HG03378 (cell line): ENCODE measurements around the gene MYL2.

Source experiments
- ATAC-seq: cut with Tn5 transposase; IDR thresholded peaks from one replicate; pipeline ENCODE4 v1.9.1; 2021; ENCODE audit warnings: mild to moderate bottlenecking, moderate library complexity; ENCODE audit not compliant: unreplicated experiment

Gene MYL2

GRCh38 chr12:110901401-110901800 lies 19.0 kb downstream of the MYL2 start:
- ATAC-seq = no peak

DNA sequence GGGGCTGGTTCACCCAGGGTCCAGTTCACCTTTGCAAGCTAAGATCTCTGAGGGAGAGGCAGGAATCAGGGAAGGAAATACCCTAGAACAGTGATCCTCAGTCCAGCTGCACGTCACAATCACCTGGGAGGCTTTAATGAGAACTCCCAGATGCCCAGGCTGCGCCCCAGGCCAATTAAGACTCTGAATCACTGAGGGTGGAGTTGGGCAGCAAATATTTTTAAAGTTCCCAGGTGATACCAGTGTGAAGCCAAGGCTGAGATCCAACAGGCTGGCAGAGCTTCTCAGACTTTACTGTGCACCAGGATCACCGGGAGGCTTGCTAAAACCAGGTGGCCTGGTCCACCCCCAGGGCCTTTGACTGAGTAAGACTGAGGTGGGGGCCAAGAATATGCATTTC lies 23.8 kb downstream of the MYL2 start:
- no peak for ATAC-seq

GRCh38 chr12:110893956-110894355 lies 26.4 kb downstream of the MYL2 start:
- no peak for ATAC-seq

DNA sequence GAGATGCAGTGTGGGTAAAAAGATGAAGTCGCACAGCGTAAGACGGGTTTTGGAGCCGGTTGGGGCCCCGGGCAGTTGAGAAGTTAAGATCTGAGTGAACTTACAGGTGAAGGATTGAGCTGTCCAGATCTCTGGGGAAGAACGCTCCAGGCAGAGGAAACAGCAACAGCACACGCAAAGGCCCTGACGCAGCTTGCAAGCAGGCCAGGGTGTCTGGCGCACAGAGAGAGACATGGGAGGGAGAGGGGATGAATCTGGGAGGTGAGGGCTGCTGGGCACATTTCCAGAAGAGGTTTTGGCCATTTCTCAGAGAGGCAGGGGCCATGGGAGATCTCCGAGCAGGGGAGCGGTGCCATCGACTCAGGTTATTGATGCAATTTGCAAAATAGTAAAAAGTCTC lies 31.0 kb downstream of the MYL2 start:
- no peak for ATAC-seq

GRCh38 chr12:110888256-110888991 lies 32.0 kb downstream of the MYL2 start:
- ATAC-seq = no peak

GRCh38 chr12:110885152-110885840 lies 35.1 kb downstream of the MYL2 start:
- ATAC-seq = no peak

GRCh38 chr12:110883251-110883650 lies 37.1 kb downstream of the MYL2 start:
- ATAC-seq = no peak

DNA sequence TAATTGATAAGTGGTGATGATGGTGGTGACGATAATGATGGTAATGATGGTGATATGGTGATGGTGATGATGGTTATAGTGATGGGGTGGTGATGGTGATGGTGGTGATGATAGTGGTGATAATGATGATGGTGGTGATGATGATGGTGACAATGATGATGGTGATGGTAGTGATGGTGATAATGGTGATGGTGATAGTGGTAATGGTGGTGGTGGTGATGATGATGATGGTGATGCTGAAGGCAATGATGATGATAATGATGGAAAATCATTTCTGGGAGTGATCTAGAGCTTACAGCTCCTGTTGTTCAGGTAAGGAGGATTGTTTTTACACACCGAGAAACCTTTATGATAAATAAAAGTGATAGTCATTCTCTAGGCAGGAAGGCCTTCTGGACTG lies 39.7 kb downstream of the MYL2 start:
- no peak for ATAC-seq

GRCh38 chr12:110874781-110875180 lies 45.6 kb downstream of the MYL2 start:
- no peak for ATAC-seq

- ATAC-seq = no peak
These were observed 46.0 kb downstream of the MYL2 start for GRCh38 chr12:110874351-110874750.

DNA sequence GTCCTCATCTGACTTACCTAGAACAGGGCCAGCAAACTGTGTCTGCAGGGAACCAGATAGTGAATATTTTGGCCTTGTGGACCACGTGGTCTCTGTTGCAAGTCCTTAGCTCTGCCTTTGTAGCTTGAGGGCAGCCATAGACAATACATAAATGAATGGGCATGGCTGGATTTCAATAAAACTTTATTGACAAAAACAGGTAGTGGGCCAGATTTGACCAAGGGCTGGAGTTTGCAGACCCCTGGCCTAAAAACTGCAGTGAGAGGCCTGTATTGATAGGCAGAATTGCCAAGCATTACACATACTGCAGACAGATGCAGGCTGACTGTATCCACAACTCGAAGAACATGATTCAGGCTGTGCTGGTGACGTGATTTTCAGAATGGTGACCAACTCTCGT lies 48.3 kb downstream of the MYL2 start:
- no peak for ATAC-seq

DNA sequence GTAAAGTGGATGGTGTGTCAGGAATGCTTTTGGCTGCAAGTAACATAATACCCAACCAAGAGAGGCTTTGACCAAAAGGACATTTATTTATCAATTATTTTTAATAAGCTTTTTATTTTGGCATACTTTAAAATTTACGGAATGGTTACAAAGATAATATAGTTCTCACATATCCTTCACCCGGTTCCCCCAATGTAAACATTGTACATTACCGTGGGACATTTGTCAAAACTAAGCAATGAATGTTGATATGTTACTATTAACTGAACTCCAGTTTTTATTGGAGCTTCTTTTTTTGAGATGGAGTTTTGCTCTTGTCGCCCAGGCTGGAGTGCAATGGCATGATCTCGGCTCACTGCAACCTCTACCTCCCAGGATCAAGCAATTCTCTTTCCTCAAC lies 50.6 kb downstream of the MYL2 start:
- ATAC-seq = no peak

DNA sequence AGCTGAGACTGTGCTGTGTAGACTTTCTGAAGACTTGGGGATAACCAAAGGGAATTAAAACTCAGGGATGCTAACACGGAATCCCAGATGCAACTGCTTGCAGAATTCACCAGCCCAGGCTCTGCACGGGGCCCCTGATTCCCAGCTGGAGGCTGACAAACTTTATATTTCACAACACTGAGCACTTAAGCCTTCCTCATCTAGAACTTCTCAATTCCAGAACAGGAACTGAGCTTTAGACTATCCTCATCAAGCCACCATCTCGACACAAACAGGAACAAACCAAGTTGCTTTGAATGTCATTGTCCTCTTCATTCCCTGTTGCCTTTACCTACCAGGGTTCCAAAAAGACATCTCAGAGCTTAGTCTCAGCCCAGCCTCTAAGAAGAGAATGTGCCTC lies 51.4 kb downstream of the MYL2 start:
- ATAC-seq = no peak

DNA sequence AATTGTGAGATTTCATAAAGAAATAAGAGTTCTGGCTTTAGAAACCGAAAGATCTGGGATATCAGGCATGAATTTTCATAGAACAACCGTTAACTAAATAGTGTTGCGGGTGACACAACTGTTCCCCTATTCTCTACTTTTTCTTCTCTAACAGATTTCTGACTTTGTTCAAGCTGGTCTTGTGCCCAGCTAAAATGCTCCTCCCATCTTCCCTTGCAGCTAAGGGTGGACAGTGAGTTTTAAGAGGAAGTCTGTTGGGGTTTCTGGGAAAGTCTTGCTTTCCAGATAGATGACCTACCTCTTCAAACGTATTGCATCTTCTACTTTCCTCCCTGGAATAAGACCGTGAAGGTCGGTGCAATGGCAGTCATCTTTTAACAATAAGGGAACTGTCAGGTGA lies 54.9 kb downstream of the MYL2 start:
- no peak for ATAC-seq

GRCh38 chr12:110863161-110863560 lies 57.2 kb downstream of the MYL2 start:
- ATAC-seq = no peak

- ATAC-seq = no peak
These were observed 58.0 kb downstream of the MYL2 start for GRCh38 chr12:110862329-110862728.

GRCh38 chr12:110861729-110862128 lies 58.6 kb downstream of the MYL2 start:
- ATAC-seq = no peak
